GM12864 (cell line): Measurements from ENCODE around the gene KCNK15.

Experiments
- DNase-seq: peaks from one replicate; pipeline ENCODE4 v3.0.0-alpha.2; 2011; ENCODE audit warnings: low read depth
- H3K4me3 ChIP-seq: 2 replicates; pipeline ENCODE4 v1.5.1; 2011; ENCODE audit warnings: mild to moderate bottlenecking, low read depth, low read length, control low read depth
- CTCF ChIP-seq: IDR thresholded peaks from 2 replicates; pipeline ENCODE4 v1.5.1; 2011; ENCODE audit warnings: low read depth, mild to moderate bottlenecking, moderate library complexity, low read length, control low read depth, inconsistent platforms; ENCODE audit errors: missing control alignments

KCNK15 gene

GRCh38 chr20:44743080-44743701, 2.5 kb upstream of the KCNK15 start:
- DNase-seq = no peak
- no peak for TF ChIP-seq CTCF
- no peak overlapping the region for H3K4me3 ChIP-seq

- DNase-seq = no peak
- no peak overlapping the region for H3K4me3 ChIP-seq
- TF ChIP-seq CTCF = no peak
Measured at GRCh38 chr20:44743916-44744655, 1.6 kb upstream of the KCNK15 start.

- no peak for TF ChIP-seq CTCF
- H3K4me3 ChIP-seq = peak overlapping the region; percentile 33
- no peak for DNase-seq
Measured at GRCh38 chr20:44745122-44745597, 505 bp upstream of the KCNK15 start.

GRCh38 chr20:44746367-44747165, 901 bp downstream of the KCNK15 start:
- no peak for TF ChIP-seq CTCF
- DNase-seq = no peak
- H3K4me3 ChIP-seq = no peak overlapping the region; the same call in none of the 2 replicates

- DNase-seq = no peak
- no peak overlapping the region for H3K4me3 ChIP-seq
- TF ChIP-seq CTCF = peak; percentile 79
Measured at GRCh38 chr20:44747166-44748004, 1.7 kb downstream of the KCNK15 start.

GRCh38 chr20:44748005-44748370, 2.3 kb downstream of the KCNK15 start:
- DNase-seq = no peak
- no peak for TF ChIP-seq CTCF
- no peak overlapping the region for H3K4me3 ChIP-seq
